Psoas muscle (tissue), 8 donors: Measurements from ENCODE around the gene ATAD2B. TPM values are rescaled to one million over a fixed set of nuclear protein-coding genes. Genes with fewer than 3 reads are reported as not detected.

Experiments used
- ATAC-seq, 4 donors: fragments of 200-7000 bp; cut with Tn5 transposase; one replicate each; pipeline ENCODE4 v1.9.1; 2020; ENCODE audit warnings: moderate library complexity in 3 of 4, mild to moderate bottlenecking in 2 of 4
- DNase-seq, 2 donors: peaks; one replicate each; pipeline ENCODE4 v3.0.0-alpha.2; 2020
- H3K27ac ChIP-seq: fragments of 200-600 bp; one replicate; pipeline ENCODE4 v1.8.0; 2022
- H3K27me3 ChIP-seq, 3 donors: fragments of 200-600 bp in 1 of 3; one replicate each; pipeline versions ENCODE4 v1.6.1 to v1.8.0; 2013 to 2022; ENCODE audit warnings: low read length in 2 of 3, mild to moderate bottlenecking in 2 of 3, moderate library complexity in 1 of 3; ENCODE audit not compliant: insufficient read depth in 3 of 3
- H3K36me3 ChIP-seq, 2 donors: fragments of 200-600 bp in 1 of 2; one replicate each; pipeline versions ENCODE4 v1.6.1 to v1.8.0; 2013 to 2022; ENCODE audit warnings: low read depth in 1 of 2, mild to moderate bottlenecking in 1 of 2, moderate library complexity in 1 of 2; ENCODE audit not compliant: insufficient read depth in 1 of 2
- H3K4me1 ChIP-seq: fragments of 200-600 bp; one replicate; pipeline ENCODE4 v1.8.0; 2022
- H3K4me3 ChIP-seq: fragments of 200-600 bp; one replicate; pipeline ENCODE4 v1.8.0; 2022; ENCODE audit warnings: mild to moderate bottlenecking
- H3K9me3 ChIP-seq: fragments of 200-600 bp; one replicate; pipeline ENCODE4 v1.8.0; 2022
- CTCF ChIP-seq: fragments of 200-600 bp; IDR thresholded peaks from one replicate; pipeline ENCODE4 v1.8.0; 2022; ENCODE audit warnings: antibody characterized with exemption
- WGBS, 3 donors: extraction: QIAGEN DNeasy Blood & Tissue Kit; methylation state at CpG; one replicate each; pipeline versions ENCODE4 v1.1.6 to v1.1.7; 2013; 5-methylcytosine and 5-hydroxymethylcytosine counted together
- intact Hi-C, 2 donors: fragments of 100-400 bp; cut with DNase I; formaldehyde crosslinking; loops; one replicate each; pipeline versions ENCODE4 v1.11.0 to v1.14.2; 2022
- polyA plus RNA-seq, 3 donors: library from polyadenylated mRNA; stranded (reverse); fragments of 200-250 nt; gene quantifications; one replicate each; pipeline ENCODE4 v1.2.3, GENCODE V29; 2013
- total RNA-seq, 4 donors: library from RNA; stranded (reverse); fragmentation: NEBNext Ultra II Directional in 2 of 4; extraction: Animal tissue kit (Norgen Biotek cat#: 25700) in 2 of 4; gene quantifications; one replicate each; pipeline versions ENCODE4 v1.2.1 to v1.2.4, GENCODE V29; 2021 to 2023
- donor health status: healthy with polysubstance abuse.
- donor health status: DM: no; HTN: no; CAD: no; lungs with moderate emphysema.
- donor health status: Bipolar disorder and iron deficiency.
- donor health status: healthy.
- donor health status: DM: yes; HTN: yes; CAD: no.
- donor health status: DM: no; HTN: no; CAD: no.
- donor health status: DM: no; HTN: no; CAD: no.
- donor health status: DM: yes; HTN: yes; CAD: no.

ATAD2B gene
- total and polyA plus RNA-seq, 7 donors = 2.6 to 12.5 (median 7.7) TPM

DNA sequence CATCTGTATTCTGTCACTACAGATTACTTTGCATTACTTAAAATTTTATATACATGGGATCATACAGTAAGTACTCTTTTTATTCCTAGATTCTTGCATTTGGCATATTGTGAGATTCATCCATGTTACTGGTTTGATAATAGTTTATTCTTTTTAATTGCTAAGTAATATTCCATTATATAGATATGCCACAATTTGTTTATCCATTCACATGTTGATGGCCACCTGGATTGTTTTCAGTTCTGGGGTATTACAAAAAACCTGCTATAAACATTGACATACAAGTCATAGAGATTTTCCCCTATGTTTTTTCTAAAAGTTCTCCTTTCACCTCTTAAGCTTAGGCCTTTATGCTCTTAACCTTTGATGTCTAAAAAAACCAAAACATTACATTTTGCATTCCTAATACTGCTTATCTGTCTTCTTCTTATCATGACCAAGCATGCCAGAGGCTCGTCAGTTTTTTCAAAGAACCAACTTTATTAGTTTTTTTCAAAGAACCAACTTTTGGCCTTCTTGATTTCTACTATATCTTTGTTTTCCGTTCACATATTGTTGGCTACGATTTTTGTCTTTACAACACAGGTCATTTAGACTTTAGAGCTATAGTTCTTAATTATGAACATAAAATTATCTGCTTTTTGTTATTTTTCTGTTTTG is 86.9 kb downstream of the ATAD2B start:
- H3K9me3 ChIP-seq = no peaks in the 10 kb centered on the region
- H3K4me1 ChIP-seq = no peaks in the 10 kb centered on the region
- 79 to 99% (median 97%) methylated on average over 3 of the region's 3 CpGs for WGBS, 3 donors
- ATAC-seq (no peak), DNase-seq (no peak)
- no peak for TF ChIP-seq CTCF
- intact Hi-C loops = no loop called here
- H3K36me3 ChIP-seq = peaks cover 0 to 21% of the 10 kb centered on the region in 2 donors
- no peaks in the 10 kb centered on the region for H3K27me3 ChIP-seq
- H3K4me3 ChIP-seq = no peak overlapping the region
- no peak overlapping the region for H3K27ac ChIP-seq

DNA sequence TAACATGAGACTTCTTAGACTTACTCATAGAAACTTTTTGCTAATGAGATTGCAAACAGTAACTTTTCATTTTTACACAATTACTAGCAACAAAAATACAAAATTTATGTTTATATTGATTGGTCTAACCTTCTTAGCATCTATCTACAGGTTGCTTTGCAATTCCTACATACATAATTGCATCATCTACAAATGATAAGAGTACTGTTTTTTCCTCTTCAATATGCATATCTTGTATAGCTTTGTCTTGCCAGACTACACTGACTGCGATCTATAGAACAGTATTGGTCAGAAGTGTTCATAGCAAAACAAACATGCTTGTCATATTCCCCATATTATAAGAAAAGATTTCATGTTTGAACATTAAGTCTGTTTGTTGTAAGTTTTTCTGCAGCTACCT is 87.9 kb downstream of the ATAD2B start:
- no peak for TF ChIP-seq CTCF
- WGBS, 3 donors = 92 to 95% (median 93%) methylated on average over 1 of the region's 1 CpG
- Histone ChIP-seq H3K4me3 (no peak overlapping the region), H3K27me3 (no peaks in the 10 kb centered on the region), H3K9me3 (no peaks in the 10 kb centered on the region), H3K27ac (no peak overlapping the region), H3K4me1 (no peaks in the 10 kb centered on the region), H3K36me3 (peaks cover 0 to 21% of the 10 kb centered on the region in 2 donors)
- intact Hi-C loops = no loop called here
- ATAC-seq (no peak), DNase-seq (no peak)

DNA sequence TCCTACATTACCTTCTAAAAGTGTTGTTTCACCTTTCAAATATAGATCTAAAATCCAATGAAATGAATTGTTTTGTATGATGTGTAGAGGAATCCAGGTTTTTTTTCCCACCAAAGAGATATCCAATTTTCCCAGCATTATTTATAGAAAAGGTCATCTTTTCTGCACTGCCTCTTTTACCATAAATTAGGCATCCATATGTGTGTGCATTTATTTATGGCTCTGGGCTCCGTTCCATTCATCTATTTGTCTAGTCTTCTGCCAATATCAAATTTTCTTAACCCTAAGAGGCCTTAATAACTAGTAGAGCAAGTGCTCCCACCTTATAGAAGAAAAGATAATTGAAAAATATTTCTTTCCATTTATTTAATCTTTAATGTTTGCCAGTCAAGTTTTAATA is 88.3 kb downstream of the ATAD2B start:
- no peak overlapping the region for H3K4me3 ChIP-seq
- no peaks in the 10 kb centered on the region for H3K4me1 ChIP-seq
- intact Hi-C loops = no loop called here
- DNase-seq (no peak), ATAC-seq (no peak)
- WGBS, 3 donors = 69 to 89% (median 69%) methylated on average over 1 of the region's 1 CpG
- H3K36me3 ChIP-seq = peaks cover 0 to 24% of the 10 kb centered on the region in 2 donors
- H3K27ac ChIP-seq = no peak overlapping the region
- no peaks in the 10 kb centered on the region for H3K9me3 ChIP-seq
- TF ChIP-seq CTCF = no peak
- no peaks in the 10 kb centered on the region for H3K27me3 ChIP-seq

DNA sequence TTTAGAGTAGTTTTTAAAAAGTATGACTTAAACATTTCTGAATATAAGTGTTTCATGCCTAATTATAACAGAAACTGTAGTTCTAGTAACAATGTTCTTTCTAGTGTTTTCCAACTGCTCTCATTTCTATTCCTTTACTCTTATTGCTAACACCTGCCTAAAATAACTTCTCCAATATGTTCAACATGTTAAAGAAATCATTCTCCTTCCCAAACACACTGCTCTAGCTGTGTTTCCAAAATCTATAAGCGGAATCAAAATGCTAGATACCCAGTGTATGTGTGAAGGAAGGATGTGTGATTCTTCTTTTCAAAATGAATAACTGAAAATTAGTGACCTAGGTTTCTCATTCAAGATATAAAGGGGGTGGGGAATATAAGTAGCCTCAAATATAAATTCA is 89.1 kb downstream of the ATAD2B start:
- no peak for ATAC-seq
- 98 to 100% (median 99%) methylated on average over 1 of the region's 1 CpG for WGBS, 3 donors

More for the DNA sequence above, 89.1 kb downstream of the ATAD2B start:
- TF ChIP-seq CTCF = no peak
- Histone ChIP-seq H3K36me3 (peaks cover 0 to 31% of the 10 kb centered on the region in 2 donors), H3K9me3 (no peaks in the 10 kb centered on the region), H3K4me1 (no peaks in the 10 kb centered on the region), H3K27ac (no peak overlapping the region), H3K4me3 (no peak overlapping the region), H3K27me3 (no peaks in the 10 kb centered on the region)
- intact Hi-C loops = no loop called here
- no peak for DNase-seq
